ENCODE results near the gene FBXL13. TPM values are rescaled to one million over a fixed set of nuclear protein-coding genes. Genes with fewer than 3 reads are reported as not detected.

FBXL13 gene
- total RNA-seq, 1 experiment from 2014 or later, result 2.5 TPM

GRCh38 chr7:102821994-102822747 is 252.4 kb downstream of the FBXL13 start:
- H3K27me3 ChIP-seq (ENCODE audit: control insufficient read depth, insufficient read depth, low read length), result no peaks in the 10 kb centered on the region
- peaks cover 2% of the 10 kb centered on the region; the same call in 1 of the 2 replicates for H3K9me3 ChIP-seq (ENCODE audit: control insufficient read depth, insufficient read depth, low read depth, low read length)
- TF ChIP-seq SIN3A (IDR thresholded peaks at IDR 0.05; ENCODE audit: borderline replicate concordance, insufficient read depth, low read depth, low read length) (no peak), REST (IDR thresholded peaks at IDR 0.05; ENCODE audit: insufficient read depth in 1 of 2, low read depth in 2 of 2, low read length in 1 of 2) (no peak), CTCF (IDR thresholded peaks at IDR 0.05) (no peak), TCF7L2 (IDR thresholded peaks at IDR 0.05; ENCODE audit: low read depth, low read length) (no peak), POLR2AphosphoS5 (IDR thresholded peaks at IDR 0.05; ENCODE audit: low read depth, low read length) (no peak)
- H3K36me3 ChIP-seq (ENCODE audit: control insufficient read depth, insufficient read depth, low read length), result no peaks in the 10 kb centered on the region
- ChIA-PET POLR2A (no interaction called here), CTCF (no interaction called here)
- no peaks in the 10 kb centered on the region for H3K4me1 ChIP-seq (ENCODE audit: control insufficient read depth, insufficient read depth, low read length)
- intact Hi-C loops (cut with micrococcal nuclease; ENCODE audit: unreplicated experiment), result no loop called here
- in situ Hi-C loops (cut with HindIII; ENCODE audit: low pct_unique_long_range_greater_than_20kb, low sequenced_read_pairs), result no loop called here
- H3K27ac ChIP-seq (ENCODE audit: low read length), result no peak overlapping the region
- ATAC-seq, result no peak
- no TSS peak for BruUV-seq (replicated peaks)
- H3K4me3 ChIP-seq (ENCODE audit: low read depth in 2 of 2, low read length in 2 of 2), result no peak overlapping the region
- no peak for DNase-seq (ENCODE audit: low read depth, low spot score)

- intact Hi-C loops (cut with micrococcal nuclease; ENCODE audit: unreplicated experiment) (no loop called here), in situ Hi-C loops (cut with HindIII; ENCODE audit: low pct_unique_long_range_greater_than_20kb, low sequenced_read_pairs) (no loop called here)
- ATAC-seq (no peak), DNase-seq (ENCODE audit: low read depth, low spot score) (no peak)
- ChIA-PET POLR2A (no interaction called here), CTCF (no interaction called here)
- H3K4me1 ChIP-seq (ENCODE audit: control insufficient read depth, insufficient read depth, low read length), result no peaks in the 10 kb centered on the region
- H3K36me3 ChIP-seq (ENCODE audit: control insufficient read depth, insufficient read depth, low read length), result no peaks in the 10 kb centered on the region
- TF ChIP-seq SIN3A (IDR thresholded peaks at IDR 0.05; ENCODE audit: borderline replicate concordance, insufficient read depth, low read depth, low read length), result no peak
- no peak for TF ChIP-seq POLR2AphosphoS5 (IDR thresholded peaks at IDR 0.05; ENCODE audit: low read depth, low read length)
- TF ChIP-seq TCF7L2 (IDR thresholded peaks at IDR 0.05; ENCODE audit: low read depth, low read length), result no peak
- H3K4me3 ChIP-seq (ENCODE audit: low read depth in 2 of 2, low read length in 2 of 2), result no peak overlapping the region
- no peaks in the 10 kb centered on the region for H3K9me3 ChIP-seq (ENCODE audit: control insufficient read depth, insufficient read depth, low read depth, low read length)
- H3K27me3 ChIP-seq (ENCODE audit: control insufficient read depth, insufficient read depth, low read length), result no peaks in the 10 kb centered on the region
- BruUV-seq (replicated peaks), result no TSS peak
- H3K27ac ChIP-seq (ENCODE audit: low read length), result no peak overlapping the region
These were observed 255.4 kb downstream of the FBXL13 start for GRCh38 chr7:102819151-102819550.
